K562 (cell line): Measurements from ENCODE around the gene GAB2. TPM values are rescaled to one million over a fixed set of nuclear protein-coding genes. Genes with fewer than 3 reads are reported as not detected.

Source experiments
- CREB3L1 ChIP-seq: fragments of 450-650 bp; IDR thresholded peaks from 2 replicates; pipeline ENCODE4 v1.6.1; 2014; ENCODE audit warnings: low read depth, mild to moderate bottlenecking, moderate library complexity, borderline replicate concordance
- E2F8 ChIP-seq: fragments of 450-650 bp; IDR thresholded peaks from 2 replicates; pipeline ENCODE4 v1.7.1; 2018; ENCODE audit warnings: mild to moderate bottlenecking, low read depth; ENCODE audit not compliant: partially characterized antibody
- ELK1 ChIP-seq: sonication (generic); formaldehyde crosslinking; IDR thresholded peaks from 2 replicates; pipeline ENCODE4 v1.8.1; 2022; ENCODE audit warnings: missing genetic modification reagents
- GTF2B ChIP-seq: IDR thresholded peaks from 2 replicates; pipeline ENCODE4 v1.6.1; 2011; ENCODE audit not compliant: insufficient read length; ENCODE audit errors: extremely low read depth
- HEY1 ChIP-seq: fragments of 250-450 bp; sonication (Bioruptor Pico); IDR thresholded peaks from 2 replicates; pipeline ENCODE4 v1.5.0; 2020; ENCODE audit warnings: mild to moderate bottlenecking, moderate library complexity, borderline replicate concordance
- HMBOX1 ChIP-seq: sonication (generic); IDR thresholded peaks from 2 replicates; pipeline ENCODE4 v1.6.1; 2016
- MYNN ChIP-seq, 2 experiments: sonication (generic); formaldehyde crosslinking in 1 of 2; IDR thresholded peaks; 2 replicates each; pipeline versions ENCODE4 v1.5.0 to v1.6.1; 2016 to 2020; ENCODE audit warnings: antibody characterized with exemption in 1 of 2, missing genetic modification reagents in 1 of 2
- NCOA1 ChIP-seq: fragments of 450-650 bp; IDR thresholded peaks from 2 replicates; pipeline ENCODE4 v1.6.1; 2016; ENCODE audit warnings: low read depth
- PBX2 ChIP-seq, 2 experiments: IDR thresholded peaks in 1 of 2; conservative IDR thresholded peaks in 1 of 2; 2 replicates each; pipeline ENCODE4 v1.6.1; 2016; ENCODE audit warnings: low read depth in 2 of 2, mild to moderate bottlenecking in 1 of 2, missing compliant biosample characterization in 1 of 2, missing genetic modification characterization in 1 of 2, moderate library complexity in 1 of 2
- RBM39 ChIP-seq: fragments of 200-400 bp; formaldehyde crosslinking; optimal IDR thresholded peaks from 2 replicates; pipeline ENCODE3; 2018; ENCODE audit warnings: low read depth, low read length
- SRSF7 ChIP-seq: fragments of 200-400 bp; formaldehyde crosslinking; optimal IDR thresholded peaks from 2 replicates; pipeline ENCODE3; 2017; ENCODE audit warnings: mild to moderate bottlenecking, low read depth, low read length
- TCF15 ChIP-seq: fragments of 250-450 bp; sonication (Bioruptor Pico); IDR thresholded peaks from 2 replicates; pipeline ENCODE4 v1.8.0; 2022; ENCODE audit warnings: moderate library complexity, mild to moderate bottlenecking, inconsistent platforms
- polyA plus RNA-seq, 8 experiments: library from polyadenylated mRNA; depleted of rRNA in 4 of 8; stranded (reverse) in 5 of 8; unstranded in 3 of 8; fragments of >200 nt; fragmentation: Nextera tagmentation in 2 of 8; fragmentation: Illumina TruSeq in 1 of 8; extraction: Ambion mirVana in 2 of 8; extraction: Trizol in 1 of 8; gene quantifications; 2 replicates each; pipeline versions ENCODE4 v1.2.1 to v1.2.3, GENCODE V29; 2011 to 2014; ENCODE audit warnings: inconsistent platforms in 1 of 8, missing spikeins in 1 of 8
- total RNA-seq, 7 experiments: library from RNA; depleted of rRNA in 6 of 7; stranded (reverse); fragments of >200 nt in 6 of 7; fragmentation: Illumina TruSeq in 2 of 7; extraction: Trizol in 2 of 7; gene quantifications; 2 replicates each; pipeline versions ENCODE4 v1.2.1 to v1.2.3, GENCODE V29; 2011 to 2021; ENCODE audit warnings: low replicate concordance in 1 of 7

The GAB2 gene
- total and polyA plus RNA-seq, 9 of the 15 experiments (the other 6 are each of a cell fraction or from before 2014, with no cell fraction given), result 2.3 to 35.2 (median 16.1) TPM

- TF ChIP-seq PBX2 (CRISPR knock-in tag; IDR thresholded peaks at IDR 0.05; ENCODE audit: low read depth) (no peak), PBX2 (tag; conservative IDR thresholded peaks at IDR 0.05; ENCODE audit: low read depth) (no peak), MYNN (IDR thresholded peaks at IDR 0.05) (no peak), MYNN (CRISPR knock-in tag; IDR thresholded peaks at IDR 0.05) (no peak), CREB3L1 (peak; percentile 65; the same call in 1 of the 2 replicates), ELK1 (no peak), GTF2B (no peak), TCF15 (no peak), RBM39 (no peak), HEY1 (no peak), SRSF7 (no peak), HMBOX1 (peak; percentile 30; the same call in 1 of the 2 replicates), NCOA1 (peak; percentile 87), E2F8 (no peak)
Observed at GRCh38 chr11:78351979-78352841, 65.4 kb downstream of the GAB2 start (continued).
